Lower leg skin (tissue), 3 donors: ENCODE measurements around the gene FANCC.

Experiments
- CTCF ChIP-seq, 3 donors: fragments of 450-650 bp; IDR thresholded peaks; one replicate each; pipeline ENCODE4 v1.5.1; 2016; ENCODE audit warnings: antibody characterized with exemption in 3 of 3, mild to moderate bottlenecking in 3 of 3, moderate library complexity in 2 of 3
- POLR2A ChIP-seq, 2 donors: fragments of 450-650 bp; IDR thresholded peaks; one replicate each; pipeline ENCODE4 v1.6.1; 2016 to 2017; ENCODE audit warnings: antibody characterized with exemption in 2 of 2, mild to moderate bottlenecking in 1 of 2, moderate library complexity in 1 of 2

GRCh38 chr9:95077053-95077765, 240.3 kb downstream of the FANCC start:
- TF ChIP-seq POLR2A (IDR thresholded peaks at IDR 0.05) (no peak), CTCF (IDR thresholded peaks at IDR 0.05) (no peak)
